Liver (tissue), 9 donors: Measurements from ENCODE around the gene CIB1. TPM values are rescaled to one million over a fixed set of nuclear protein-coding genes. Genes with fewer than 3 reads are reported as not detected.

Experiments used
- DNase-seq: peaks from one replicate; pipeline ENCODE4 v3.0.0-alpha.2; 2017; ENCODE audit warnings: low spot score
- H3K27ac ChIP-seq, 2 donors: one replicate each; pipeline ENCODE4 v1.7.0; 2013; ENCODE audit warnings: inconsistent platforms in 2 of 2, low read length in 2 of 2, control low read depth in 1 of 2, low read depth in 1 of 2, mild to moderate bottlenecking in 1 of 2
- H3K27me3 ChIP-seq, 4 donors: one replicate each; pipeline versions ENCODE4 v1.6.1 to v1.7.0; 2013; ENCODE audit warnings: low read length in 3 of 4, inconsistent platforms in 1 of 4, mild to moderate bottlenecking in 1 of 4, moderate library complexity in 1 of 4; ENCODE audit not compliant: control insufficient read depth in 4 of 4, insufficient read depth in 4 of 4
- H3K36me3 ChIP-seq, 4 donors: one replicate each; pipeline versions ENCODE4 v1.6.1 to v1.7.0; 2013; ENCODE audit warnings: low read length in 3 of 4, mild to moderate bottlenecking in 3 of 4, low read depth in 1 of 4, moderate library complexity in 1 of 4; ENCODE audit not compliant: control insufficient read depth in 4 of 4, insufficient read depth in 3 of 4
- H3K4me1 ChIP-seq, 4 donors: one replicate each; pipeline versions ENCODE4 v1.6.1 to v1.7.0; 2013; ENCODE audit warnings: low read length in 3 of 4, mild to moderate bottlenecking in 3 of 4, moderate library complexity in 1 of 4; ENCODE audit not compliant: control insufficient read depth in 4 of 4, insufficient read depth in 4 of 4
- H3K4me3 ChIP-seq, 3 donors: one replicate each; pipeline versions ENCODE4 v1.6.1 to v1.7.0; 2013; ENCODE audit warnings: low read length in 3 of 3, control low read depth in 1 of 3, low read depth in 1 of 3, mild to moderate bottlenecking in 1 of 3
- H3K9ac ChIP-seq, 2 donors: one replicate each; pipeline ENCODE4 v1.7.0; 2013; ENCODE audit warnings: low read length in 2 of 2, mild to moderate bottlenecking in 2 of 2, moderate library complexity in 2 of 2, control low read depth in 1 of 2, low read depth in 1 of 2
- H3K9me3 ChIP-seq, 4 donors: one replicate each; pipeline versions ENCODE4 v1.6.1 to v1.7.0; 2013; ENCODE audit warnings: low read length in 3 of 4; ENCODE audit not compliant: control insufficient read depth in 4 of 4
- FOXA1 ChIP-seq: IDR thresholded peaks from 2 replicates; pipeline ENCODE4 v1.6.1; 2016; ENCODE audit warnings: antibody characterized with exemption
- FOXA2 ChIP-seq: IDR thresholded peaks from 2 replicates; pipeline ENCODE4 v1.6.1; 2016; ENCODE audit warnings: antibody characterized with exemption
- HNF4A ChIP-seq, 2 donors: conservative IDR thresholded peaks; 2 replicates each; pipeline ENCODE4 v1.6.1; 2016; ENCODE audit warnings: antibody characterized with exemption in 2 of 2, mild to moderate bottlenecking in 2 of 2
- HNF4G ChIP-seq: IDR thresholded peaks from 2 replicates; pipeline ENCODE4 v1.6.1; 2016; ENCODE audit warnings: antibody characterized with exemption
- JUND ChIP-seq, 2 donors: IDR thresholded peaks; 2 replicates each; pipeline ENCODE4 v1.6.1; 2016; ENCODE audit warnings: antibody characterized with exemption in 2 of 2
- NR2F2 ChIP-seq: IDR thresholded peaks from 2 replicates; pipeline ENCODE4 v1.6.1; 2016; ENCODE audit warnings: antibody characterized with exemption
- RAD21 ChIP-seq, 2 donors: IDR thresholded peaks; 2 replicates each; pipeline ENCODE4 v1.6.1; 2016; ENCODE audit warnings: antibody characterized with exemption in 2 of 2, mild to moderate bottlenecking in 2 of 2
- RXRA ChIP-seq, 2 donors: IDR thresholded peaks; 2 replicates each; pipeline ENCODE4 v1.6.1; 2017 to 2018; ENCODE audit warnings: antibody characterized with exemption in 2 of 2, mild to moderate bottlenecking in 1 of 2
- SP1 ChIP-seq: IDR thresholded peaks from 2 replicates; pipeline ENCODE4 v1.6.1; 2018; ENCODE audit warnings: antibody characterized with exemption, mild to moderate bottlenecking
- TAF1 ChIP-seq: conservative IDR thresholded peaks from 2 replicates; pipeline ENCODE4 v1.6.1; 2016; ENCODE audit warnings: antibody characterized with exemption, mild to moderate bottlenecking
- YY1 ChIP-seq: IDR thresholded peaks from 2 replicates; pipeline ENCODE4 v1.6.1; 2016; ENCODE audit warnings: antibody characterized with exemption, mild to moderate bottlenecking
- WGBS: extraction: QIAGEN DNeasy Blood & Tissue Kit; methylation state at CpG from one replicate; pipeline ENCODE4 v1.1.7; 2013; 5-methylcytosine and 5-hydroxymethylcytosine counted together
- polyA plus RNA-seq, 2 donors: library from polyadenylated mRNA; stranded (reverse) in 1 of 2; unstranded in 1 of 2; fragments of 200-250 nt in 1 of 2; fragments of >200 nt in 1 of 2; fragmentation: Nextera tagmentation in 1 of 2; extraction: Ambion mirVana in 1 of 2; gene quantifications; one replicate each; pipeline versions ENCODE4 v1.2.1 to v1.2.3, GENCODE V29; 2013 to 2015
- total RNA-seq, 2 donors: library from RNA; depleted of rRNA; stranded (reverse); fragments of >200 nt; gene quantifications; one replicate each; pipeline ENCODE4 v1.2.3, GENCODE V29; 2014
- TF ChIP-seq, protein P1 (sequence below): fragments of 150-350 bp; IDR thresholded peaks from 2 replicates; pipeline ENCODE4 v1.5.1; 2017; ENCODE audit warnings: improper control_type of control experiment, low read depth, low read length; ENCODE audit not compliant: missing input control
- TF ChIP-seq, protein P2 (sequence below): IDR thresholded peaks from 2 replicates; pipeline ENCODE4 v1.6.1; 2016; ENCODE audit warnings: antibody characterized with exemption, mild to moderate bottlenecking
- TF ChIP-seq, protein P3 (sequence below): IDR thresholded peaks from 2 replicates; pipeline ENCODE4 v1.6.1; 2016; ENCODE audit warnings: antibody characterized with exemption
- TF ChIP-seq, protein P4 (sequence below): IDR thresholded peaks from 2 replicates; pipeline ENCODE4 v1.6.1; 2016; ENCODE audit warnings: antibody characterized with exemption
- TF ChIP-seq, protein P5 (sequence below): IDR thresholded peaks from 2 replicates; pipeline ENCODE4 v1.6.1; 2016; ENCODE audit warnings: antibody characterized with exemption
- donor health status: healthy.
- donor health status: healthy.
- donor health status: healthy.
- donor health status: healthy.
- donor health status: healthy.

CIB1 gene
- total and polyA plus RNA-seq, 4 donors, result 14.9 to 107 (median 49.3) TPM

DNA sequence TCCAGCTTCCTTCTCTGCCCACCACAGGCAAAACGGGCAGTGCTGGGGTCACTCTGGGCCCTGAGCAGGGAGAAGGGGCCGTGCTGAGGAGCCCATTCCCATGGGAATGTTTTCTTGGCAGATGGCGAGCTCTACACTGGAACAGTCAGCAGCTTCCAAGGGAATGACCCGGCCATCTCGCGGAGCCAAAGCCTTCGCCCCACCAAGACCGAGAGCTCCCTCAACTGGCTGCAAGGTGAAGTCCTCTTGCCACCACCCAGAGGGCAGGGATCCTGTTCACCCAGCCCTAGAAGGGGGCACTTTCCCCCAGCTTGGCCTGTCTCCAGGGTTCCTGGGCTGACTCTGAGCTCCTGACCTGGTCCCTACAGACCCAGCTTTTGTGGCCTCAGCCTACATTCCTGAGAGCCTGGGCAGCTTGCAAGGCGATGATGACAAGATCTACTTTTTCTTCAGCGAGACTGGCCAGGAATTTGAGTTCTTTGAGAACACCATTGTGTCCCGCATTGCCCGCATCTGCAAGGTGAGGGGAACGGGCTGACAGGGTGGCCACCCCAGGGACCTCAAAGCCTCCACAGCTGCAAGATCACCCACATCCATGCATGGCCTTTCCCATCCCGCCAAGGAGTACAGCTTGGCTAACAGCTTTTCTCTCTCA is 12.4 kb downstream of the CIB1 start:
- DNase-seq, result peak; percentile 80
- H3K27ac ChIP-seq, result peak overlapping the region; percentile 73 to 86
- TF ChIP-seq, protein P1, sequence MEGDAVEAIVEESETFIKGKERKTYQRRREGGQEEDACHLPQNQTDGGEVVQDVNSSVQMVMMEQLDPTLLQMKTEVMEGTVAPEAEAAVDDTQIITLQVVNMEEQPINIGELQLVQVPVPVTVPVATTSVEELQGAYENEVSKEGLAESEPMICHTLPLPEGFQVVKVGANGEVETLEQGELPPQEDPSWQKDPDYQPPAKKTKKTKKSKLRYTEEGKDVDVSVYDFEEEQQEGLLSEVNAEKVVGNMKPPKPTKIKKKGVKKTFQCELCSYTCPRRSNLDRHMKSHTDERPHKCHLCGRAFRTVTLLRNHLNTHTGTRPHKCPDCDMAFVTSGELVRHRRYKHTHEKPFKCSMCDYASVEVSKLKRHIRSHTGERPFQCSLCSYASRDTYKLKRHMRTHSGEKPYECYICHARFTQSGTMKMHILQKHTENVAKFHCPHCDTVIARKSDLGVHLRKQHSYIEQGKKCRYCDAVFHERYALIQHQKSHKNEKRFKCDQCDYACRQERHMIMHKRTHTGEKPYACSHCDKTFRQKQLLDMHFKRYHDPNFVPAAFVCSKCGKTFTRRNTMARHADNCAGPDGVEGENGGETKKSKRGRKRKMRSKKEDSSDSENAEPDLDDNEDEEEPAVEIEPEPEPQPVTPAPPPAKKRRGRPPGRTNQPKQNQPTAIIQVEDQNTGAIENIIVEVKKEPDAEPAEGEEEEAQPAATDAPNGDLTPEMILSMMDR, result peak; percentile 84
- TF ChIP-seq, protein P2, sequence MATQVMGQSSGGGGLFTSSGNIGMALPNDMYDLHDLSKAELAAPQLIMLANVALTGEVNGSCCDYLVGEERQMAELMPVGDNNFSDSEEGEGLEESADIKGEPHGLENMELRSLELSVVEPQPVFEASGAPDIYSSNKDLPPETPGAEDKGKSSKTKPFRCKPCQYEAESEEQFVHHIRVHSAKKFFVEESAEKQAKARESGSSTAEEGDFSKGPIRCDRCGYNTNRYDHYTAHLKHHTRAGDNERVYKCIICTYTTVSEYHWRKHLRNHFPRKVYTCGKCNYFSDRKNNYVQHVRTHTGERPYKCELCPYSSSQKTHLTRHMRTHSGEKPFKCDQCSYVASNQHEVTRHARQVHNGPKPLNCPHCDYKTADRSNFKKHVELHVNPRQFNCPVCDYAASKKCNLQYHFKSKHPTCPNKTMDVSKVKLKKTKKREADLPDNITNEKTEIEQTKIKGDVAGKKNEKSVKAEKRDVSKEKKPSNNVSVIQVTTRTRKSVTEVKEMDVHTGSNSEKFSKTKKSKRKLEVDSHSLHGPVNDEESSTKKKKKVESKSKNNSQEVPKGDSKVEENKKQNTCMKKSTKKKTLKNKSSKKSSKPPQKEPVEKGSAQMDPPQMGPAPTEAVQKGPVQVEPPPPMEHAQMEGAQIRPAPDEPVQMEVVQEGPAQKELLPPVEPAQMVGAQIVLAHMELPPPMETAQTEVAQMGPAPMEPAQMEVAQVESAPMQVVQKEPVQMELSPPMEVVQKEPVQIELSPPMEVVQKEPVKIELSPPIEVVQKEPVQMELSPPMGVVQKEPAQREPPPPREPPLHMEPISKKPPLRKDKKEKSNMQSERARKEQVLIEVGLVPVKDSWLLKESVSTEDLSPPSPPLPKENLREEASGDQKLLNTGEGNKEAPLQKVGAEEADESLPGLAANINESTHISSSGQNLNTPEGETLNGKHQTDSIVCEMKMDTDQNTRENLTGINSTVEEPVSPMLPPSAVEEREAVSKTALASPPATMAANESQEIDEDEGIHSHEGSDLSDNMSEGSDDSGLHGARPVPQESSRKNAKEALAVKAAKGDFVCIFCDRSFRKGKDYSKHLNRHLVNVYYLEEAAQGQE, result no peak
- peak; percentile 93 to 97 for TF ChIP-seq RAD21 (IDR thresholded peaks at IDR 0.05)
- TF ChIP-seq NR2F2, result peak; percentile 29
- peak; percentile 52 to 60 for TF ChIP-seq RXRA (IDR thresholded peaks at IDR 0.05)
- no peak for TF ChIP-seq TAF1
- TF ChIP-seq HNF4A (conservative IDR thresholded peaks at IDR 0.05), result peak; percentile 9 to 18
- H3K4me1 ChIP-seq, result peaks cover 0 to 13% (median 8%) of the 10 kb centered on the region in 4 donors
- no peaks in the 10 kb centered on the region for H3K9me3 ChIP-seq
- H3K4me3 ChIP-seq, result no peak overlapping the region
- no peak overlapping the region for H3K9ac ChIP-seq
- H3K36me3 ChIP-seq, result peaks cover 18 to 45% (median 35%) of the 10 kb centered on the region in 4 donors
- no peaks in the 10 kb centered on the region for H3K27me3 ChIP-seq
- WGBS, result 42% methylated on average over 14 of the region's 14 CpGs

DNA sequence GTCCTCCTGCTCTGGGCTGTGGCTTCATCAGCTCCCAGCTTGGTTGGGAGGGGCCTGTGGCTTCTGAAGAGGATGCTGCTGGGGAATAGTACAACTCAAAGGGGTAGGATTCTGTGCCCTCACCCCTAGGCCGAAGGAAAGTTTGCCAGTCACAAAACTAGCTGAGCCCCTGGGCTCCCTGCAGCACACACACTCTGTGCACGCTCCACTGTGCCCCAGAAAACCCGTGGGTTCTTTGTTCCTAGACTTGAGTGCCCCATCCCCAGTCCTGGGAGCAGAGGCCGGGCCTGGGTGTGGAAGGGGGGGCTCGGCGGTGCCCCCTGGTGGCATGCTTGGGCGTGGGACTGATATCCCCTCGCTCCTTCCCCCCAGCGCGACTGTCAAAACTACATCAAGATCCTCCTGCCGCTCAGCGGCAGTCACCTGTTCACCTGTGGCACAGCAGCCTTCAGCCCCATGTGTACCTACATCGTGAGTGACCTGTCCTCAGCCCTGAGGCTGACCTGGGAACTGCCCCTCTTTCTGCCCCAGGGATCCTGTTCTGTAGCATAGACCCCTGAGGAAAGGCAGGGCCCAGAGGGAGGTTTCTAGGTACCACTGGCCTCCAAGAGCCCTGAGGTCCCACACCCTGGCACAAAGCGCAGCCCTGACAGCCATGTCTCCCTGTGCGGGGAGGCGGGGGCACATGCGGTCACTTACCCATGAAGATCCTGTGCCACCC is 14.2 kb downstream of the CIB1 start:
- no peak overlapping the region for H3K9ac ChIP-seq
- H3K9me3 ChIP-seq, result no peaks in the 10 kb centered on the region
- H3K4me3 ChIP-seq, result no peak overlapping the region
- WGBS, result 72% methylated on average over 17 of the region's 17 CpGs
- H3K27me3 ChIP-seq, result no peaks in the 10 kb centered on the region
- peaks cover 0 to 13% (median 8%) of the 10 kb centered on the region in 4 donors for H3K4me1 ChIP-seq
- peaks cover 9 to 28% (median 22%) of the 10 kb centered on the region in 4 donors for H3K36me3 ChIP-seq
- TF ChIP-seq TAF1, result no peak
- TF ChIP-seq RAD21 (IDR thresholded peaks at IDR 0.05), result peak; percentile 62 to 82
- TF ChIP-seq NR2F2, result no peak
- no peak for TF ChIP-seq JUND (IDR thresholded peaks at IDR 0.05)
- TF ChIP-seq, protein P2, result no peak
- TF ChIP-seq FOXA2, result no peak
- TF ChIP-seq SP1, result no peak
- TF ChIP-seq HNF4A (conservative IDR thresholded peaks at IDR 0.05), result no peak
- TF ChIP-seq, protein P3, sequence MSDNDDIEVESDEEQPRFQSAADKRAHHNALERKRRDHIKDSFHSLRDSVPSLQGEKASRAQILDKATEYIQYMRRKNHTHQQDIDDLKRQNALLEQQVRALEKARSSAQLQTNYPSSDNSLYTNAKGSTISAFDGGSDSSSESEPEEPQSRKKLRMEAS, result no peak
- no peak for TF ChIP-seq FOXA1
- TF ChIP-seq, protein P4, sequence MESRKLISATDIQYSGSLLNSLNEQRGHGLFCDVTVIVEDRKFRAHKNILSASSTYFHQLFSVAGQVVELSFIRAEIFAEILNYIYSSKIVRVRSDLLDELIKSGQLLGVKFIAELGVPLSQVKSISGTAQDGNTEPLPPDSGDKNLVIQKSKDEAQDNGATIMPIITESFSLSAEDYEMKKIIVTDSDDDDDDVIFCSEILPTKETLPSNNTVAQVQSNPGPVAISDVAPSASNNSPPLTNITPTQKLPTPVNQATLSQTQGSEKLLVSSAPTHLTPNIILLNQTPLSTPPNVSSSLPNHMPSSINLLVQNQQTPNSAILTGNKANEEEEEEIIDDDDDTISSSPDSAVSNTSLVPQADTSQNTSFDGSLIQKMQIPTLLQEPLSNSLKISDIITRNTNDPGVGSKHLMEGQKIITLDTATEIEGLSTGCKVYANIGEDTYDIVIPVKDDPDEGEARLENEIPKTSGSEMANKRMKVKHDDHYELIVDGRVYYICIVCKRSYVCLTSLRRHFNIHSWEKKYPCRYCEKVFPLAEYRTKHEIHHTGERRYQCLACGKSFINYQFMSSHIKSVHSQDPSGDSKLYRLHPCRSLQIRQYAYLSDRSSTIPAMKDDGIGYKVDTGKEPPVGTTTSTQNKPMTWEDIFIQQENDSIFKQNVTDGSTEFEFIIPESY, result no peak
- no peak for TF ChIP-seq HNF4G
- TF ChIP-seq, protein P1, result peak; percentile 44
- TF ChIP-seq YY1, result no peak
- TF ChIP-seq, protein P5, sequence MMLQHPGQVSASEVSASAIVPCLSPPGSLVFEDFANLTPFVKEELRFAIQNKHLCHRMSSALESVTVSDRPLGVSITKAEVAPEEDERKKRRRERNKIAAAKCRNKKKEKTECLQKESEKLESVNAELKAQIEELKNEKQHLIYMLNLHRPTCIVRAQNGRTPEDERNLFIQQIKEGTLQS, result no peak
- DNase-seq, result peak; percentile 77
- H3K27ac ChIP-seq, result peak overlapping the region; percentile 2 to 23
